ENCODE results near the gene NUP43.

DNA sequence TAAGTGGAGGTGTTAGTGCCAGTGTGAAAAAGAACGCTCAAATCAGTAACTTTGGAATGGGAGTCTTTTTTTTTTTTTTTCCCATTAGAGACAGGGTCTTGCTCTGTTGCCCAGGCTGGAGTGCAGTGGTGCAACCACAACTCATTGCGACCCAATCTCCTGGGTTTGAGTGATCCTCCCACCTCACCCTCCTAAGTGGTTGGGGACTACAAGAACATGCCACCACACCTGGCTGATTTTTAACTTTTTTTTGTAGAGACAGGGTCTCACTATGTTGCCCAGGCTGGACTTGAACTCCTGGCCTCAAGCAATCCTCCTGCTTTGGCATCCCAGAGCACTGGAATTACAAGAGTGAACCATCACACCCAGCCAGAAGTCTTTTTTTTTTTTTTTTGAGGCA is 48.2 kb downstream of the NUP43 start:
- TF ChIP-seq CTCF (IDR thresholded peaks at IDR 0.05; ENCODE audit: insufficient read depth, low read depth, low read length) (no peak), EZH2 (IDR thresholded peaks at IDR 0.05; ENCODE audit: insufficient read depth, low read length) (no peak)

Data from astrocyte (in vitro differentiated cells and primary cell).